H1 (cell line): Measurements from ENCODE around the gene HS6ST2. TPM values are rescaled to one million over a fixed set of nuclear protein-coding genes. Genes with fewer than 3 reads are reported as not detected.

Source experiments
- CTCF ChIA-PET: fragments of 300-600 bp; sonication (Branson Sonifier 250); formaldehyde crosslinking; loops from one replicate; lab custom pipeline; 2021; ENCODE audit not compliant: partially characterized antibody; lab: Charles Lee
- POLR2A ChIA-PET: fragments of 300-600 bp; sonication (Branson Sonifier 250); formaldehyde crosslinking; loops from one replicate; lab custom pipeline; 2021; ENCODE audit warnings: inconsistent platforms; ENCODE audit not compliant: partially characterized antibody; lab: Charles Lee
- DNase-seq, 2 experiments: peaks; one replicate each; pipeline versions ENCODE4 v3.0.0 to v3.0.0-alpha.2; 2010 to 2022; ENCODE audit warnings: low spot score in 2 of 2, low read depth in 1 of 2, mixed read lengths in 1 of 2
- FAIRE-seq: peaks from 2 replicates; lab custom pipeline; 2011; peaks lifted over from hg19 to GRCh38; lab: Jason Lieb, UNC
- H2AFZ ChIP-seq: 2 replicates; pipeline ENCODE4 v1.8.1; 2012; ENCODE audit warnings: low read length, inconsistent platforms
- H2AK5ac ChIP-seq: 2 replicates; pipeline ENCODE4 v1.6.1; 2013; ENCODE audit warnings: low read depth, low read length
- H2BK120ac ChIP-seq: replicated peaks from 2 replicates; pipeline ENCODE3; 2013; ENCODE audit warnings: low read depth, low read length, inconsistent platforms
- H2BK12ac ChIP-seq: 2 replicates; pipeline ENCODE4 v1.6.1; 2013; ENCODE audit warnings: low read depth, low read length
- H2BK15ac ChIP-seq: 2 replicates; pipeline ENCODE4 v1.6.1; 2013; ENCODE audit warnings: low read length
- H2BK20ac ChIP-seq: 2 replicates; pipeline ENCODE4 v1.6.1; 2013; ENCODE audit warnings: low read length
- H2BK5ac ChIP-seq: 2 replicates; pipeline ENCODE4 v1.6.1; 2013; ENCODE audit warnings: low read depth, low read length
- H3K14ac ChIP-seq: 2 replicates; pipeline ENCODE4 v1.6.1; 2013; ENCODE audit warnings: inconsistent platforms; ENCODE audit not compliant: insufficient read length
- H3K18ac ChIP-seq: 2 replicates; pipeline ENCODE4 v1.6.1; 2013; ENCODE audit warnings: low read length; ENCODE audit errors: extremely low read depth
- H3K23ac ChIP-seq: 2 replicates; pipeline ENCODE4 v1.6.1; 2013; ENCODE audit warnings: inconsistent platforms; ENCODE audit not compliant: insufficient read length
- H3K23me2 ChIP-seq: 2 replicates; pipeline ENCODE4 v1.6.1; 2013; ENCODE audit warnings: low read depth, low read length
- H3K27ac ChIP-seq: 2 replicates; pipeline ENCODE4 v1.6.1; 2011; ENCODE audit warnings: low read depth, low read length, inconsistent platforms
- H3K27me3 ChIP-seq, 4 experiments: replicated peaks in 1 of 4; 1 replicate in 1 of 4; 2 replicates in 3 of 4; pipeline versions ENCODE4 v1.6.1 to v1.8.1; 2011 to 2013; ENCODE audit warnings: low read length in 3 of 4, mild to moderate bottlenecking in 3 of 4, inconsistent platforms in 2 of 4, mixed read lengths in 2 of 4, moderate library complexity in 1 of 4; ENCODE audit not compliant: control insufficient read depth in 3 of 4, insufficient read depth in 3 of 4; ENCODE audit errors: extremely low read depth in 1 of 4
- H3K36me3 ChIP-seq, 4 experiments: 2 replicates each; pipeline versions ENCODE4 v1.6.1 to v1.8.1; 2011 to 2013; ENCODE audit warnings: mild to moderate bottlenecking in 4 of 4, low read length in 3 of 4, moderate library complexity in 2 of 4, control low read depth in 1 of 4, inconsistent platforms in 1 of 4; ENCODE audit not compliant: insufficient read depth in 4 of 4, control insufficient read depth in 2 of 4
- H3K4ac ChIP-seq: replicated peaks from 2 replicates; pipeline ENCODE3; 2013; ENCODE audit warnings: low read length, low read depth, mixed read lengths, inconsistent platforms; ENCODE audit not compliant: insufficient read length
- H3K4me1 ChIP-seq, 4 experiments: replicated peaks in 1 of 4; 1 replicate in 1 of 4; 2 replicates in 3 of 4; pipeline versions ENCODE4 v1.6.1 to v1.8.1; 2011 to 2013; ENCODE audit warnings: low read length in 3 of 4, inconsistent platforms in 2 of 4, mixed read lengths in 1 of 4; ENCODE audit not compliant: insufficient read depth in 4 of 4, control insufficient read depth in 3 of 4
- H3K4me2 ChIP-seq, 2 experiments: 2 replicates each; pipeline versions ENCODE4 v1.6.1 to v1.8.1; 2011 to 2013; ENCODE audit warnings: low read depth in 2 of 2, low read length in 2 of 2, control low read depth in 1 of 2, inconsistent platforms in 1 of 2, mild to moderate bottlenecking in 1 of 2; ENCODE audit not compliant: insufficient read depth in 1 of 2
- H3K4me3 ChIP-seq, 4 experiments: fragments of 200-600, 300-600 bp in 1 of 4; sonication (generic), shearing (Covaris generic), sonication (Bioruptor Twin) in 1 of 4; 2 replicates each; pipeline versions ENCODE4 v1.5.1 to v1.8.1; 2011 to 2016; ENCODE audit warnings: low read length in 4 of 4, low read depth in 3 of 4, control low read depth in 2 of 4, inconsistent platforms in 2 of 4, mild to moderate bottlenecking in 2 of 4, mixed read lengths in 1 of 4, moderate library complexity in 1 of 4; ENCODE audit not compliant: insufficient read depth in 2 of 4; ENCODE audit errors: extremely low read depth in 1 of 4
- H3K56ac ChIP-seq: replicated peaks from 2 replicates; pipeline ENCODE3; 2013; ENCODE audit warnings: low read depth, mild to moderate bottlenecking, mixed read lengths, low read length, inconsistent platforms; ENCODE audit not compliant: insufficient read length
- H3K79me1 ChIP-seq: 2 replicates; pipeline ENCODE4 v1.6.1; 2013; ENCODE audit warnings: low read depth, low read length, control low read depth
- H3K79me2 ChIP-seq, 2 experiments: 2 replicates each; pipeline versions ENCODE4 v1.6.1 to v1.8.1; 2012 to 2013; ENCODE audit warnings: low read length in 2 of 2, mild to moderate bottlenecking in 2 of 2, inconsistent platforms in 1 of 2; ENCODE audit not compliant: insufficient read depth in 2 of 2, control insufficient read depth in 1 of 2
- H3K9ac ChIP-seq, 4 experiments: replicated peaks in 1 of 4; 1 replicate in 1 of 4; 2 replicates in 3 of 4; pipeline versions ENCODE4 v1.6.1 to v1.8.1; 2011 to 2013; ENCODE audit warnings: low read depth in 3 of 4, low read length in 3 of 4, control low read depth in 2 of 4, mild to moderate bottlenecking in 2 of 4, moderate library complexity in 2 of 4, inconsistent platforms in 1 of 4; ENCODE audit errors: extremely low read depth in 1 of 4
- H3K9me3 ChIP-seq, 2 experiments: 2 replicates each; pipeline versions ENCODE4 v1.6.1 to v1.8.1; 2012 to 2013; ENCODE audit warnings: mild to moderate bottlenecking in 2 of 2, moderate library complexity in 2 of 2, control low read depth in 1 of 2, inconsistent platforms in 1 of 2, low read depth in 1 of 2, low read length in 1 of 2, mixed read lengths in 1 of 2; ENCODE audit not compliant: insufficient read depth in 2 of 2
- H4K20me1 ChIP-seq, 2 experiments: replicated peaks in 1 of 2; 2 replicates each; pipeline versions ENCODE3 to v1.8.1; 2011 to 2013; ENCODE audit warnings: inconsistent platforms in 2 of 2, low read length in 2 of 2, mild to moderate bottlenecking in 1 of 2; ENCODE audit not compliant: insufficient read depth in 2 of 2, control insufficient read depth in 1 of 2
- H4K5ac ChIP-seq: 2 replicates; pipeline ENCODE4 v1.6.1; 2013; ENCODE audit warnings: low read length, low read depth, mixed read lengths, inconsistent platforms; ENCODE audit not compliant: insufficient read length
- H4K8ac ChIP-seq: 2 replicates; pipeline ENCODE4 v1.8.0; 2013; ENCODE audit warnings: mild to moderate bottlenecking, moderate library complexity, low read length, inconsistent platforms; ENCODE audit not compliant: insufficient read depth; ENCODE audit errors: extremely low read depth
- H4K91ac ChIP-seq: replicated peaks from 2 replicates; pipeline ENCODE3; 2013; ENCODE audit warnings: low read length, mixed read lengths, inconsistent platforms; ENCODE audit not compliant: insufficient read length
- BCL11A ChIP-seq, 2 experiments: IDR thresholded peaks; one replicate each; pipeline ENCODE4 v1.6.1; 2011; ENCODE audit warnings: low read depth in 2 of 2, low read length in 2 of 2, mild to moderate bottlenecking in 2 of 2
- BRCA1 ChIP-seq: IDR thresholded peaks from 2 replicates; pipeline ENCODE4 v1.6.1; 2012; ENCODE audit warnings: low read depth, low read length, improper control_type of control experiment
- CBX5 ChIP-seq: fragments of 300-800, 300-1000 bp; sonication (generic); IDR thresholded peaks from 2 replicates; pipeline ENCODE4 v1.7.1; 2016; ENCODE audit warnings: antibody characterized with exemption, low read length, low read depth
- CREB1 ChIP-seq: IDR thresholded peaks from 2 replicates; pipeline ENCODE4 v1.6.1; 2012; ENCODE audit warnings: inconsistent platforms
- EGR1 ChIP-seq: IDR thresholded peaks from 2 replicates; pipeline ENCODE4 v1.6.1; 2011; ENCODE audit warnings: low read depth, low read length, borderline replicate concordance
- EP300 ChIP-seq, 2 experiments: IDR thresholded peaks; 1 replicate in 1 of 2; 2 replicates in 1 of 2; pipeline ENCODE4 v1.6.1; 2011 to 2012; ENCODE audit warnings: low read depth in 2 of 2, low read length in 2 of 2, mild to moderate bottlenecking in 2 of 2, borderline replicate concordance in 1 of 2, inconsistent platforms in 1 of 2, moderate library complexity in 1 of 2
- KDM1A ChIP-seq: fragments of 200-600, 300-600 bp; sonication (generic); IDR thresholded peaks from 2 replicates; pipeline ENCODE4 v1.7.1; 2016; ENCODE audit warnings: mild to moderate bottlenecking, low read length, borderline replicate concordance
- POLR2A ChIP-seq, 2 experiments: IDR thresholded peaks; 1 replicate in 1 of 2; 2 replicates in 1 of 2; pipeline ENCODE4 v1.6.1; 2011; ENCODE audit warnings: low read depth in 2 of 2, low read length in 2 of 2, mild to moderate bottlenecking in 2 of 2; ENCODE audit errors: control extremely low read depth in 1 of 2
- SIRT6 ChIP-seq: IDR thresholded peaks from one replicate; pipeline ENCODE4 v1.7.1; 2012; ENCODE audit warnings: low read length, inconsistent platforms
- SP1 ChIP-seq: IDR thresholded peaks from 2 replicates; pipeline ENCODE4 v1.6.1; 2011; ENCODE audit warnings: low read depth, low read length
- WGBS, 2 experiments: shearing (Covaris generic) in 1 of 2; methylation state at CpG; one replicate each; pipeline versions ENCODE4 v1.1.6 to v1.1.7; 2013 to 2015; ENCODE audit warnings: low lambda C conversion rate in 2 of 2, mixed read lengths in 2 of 2, inconsistent platforms in 1 of 2, low coverage in 1 of 2, missing lambda C conversion rate in 1 of 2; ENCODE audit not compliant: insufficient replicate concordance in 2 of 2, insufficient coverage in 1 of 2, insufficient read length in 1 of 2; ENCODE audit errors: extremely low coverage in 1 of 2, missing lambda C conversion rate in 1 of 2; 5-methylcytosine and 5-hydroxymethylcytosine counted together
- polyA plus RNA-seq, 7 experiments: library from polyadenylated mRNA; depleted of rRNA in 3 of 7; stranded (reverse) in 5 of 7; unstranded in 2 of 7; fragments of >200 nt in 5 of 7; fragments of 200-250 nt in 2 of 7; gene quantifications; 1 replicate in 5 of 7; 2 replicates in 1 of 7; 4 replicates in 1 of 7; pipeline versions ENCODE4 v1.2.1 to v1.2.3, GENCODE V29; 2011 to 2013; ENCODE audit warnings: missing spikeins in 2 of 7, mixed read lengths in 2 of 7
- total RNA-seq: library from RNA; stranded (reverse); fragmentation: NEBNext Ultra II Directional; extraction: Animal tissue kit (Norgen Biotek cat#: 25700); gene quantifications from 2 replicates; pipeline ENCODE4 v1.2.1, GENCODE V29; 2021

HS6ST2 gene
- total and polyA plus RNA-seq, 2 of the 8 experiments (the other 6 are each of a cell fraction or from before 2014, with no cell fraction given): 3.9 TPM

DNA sequence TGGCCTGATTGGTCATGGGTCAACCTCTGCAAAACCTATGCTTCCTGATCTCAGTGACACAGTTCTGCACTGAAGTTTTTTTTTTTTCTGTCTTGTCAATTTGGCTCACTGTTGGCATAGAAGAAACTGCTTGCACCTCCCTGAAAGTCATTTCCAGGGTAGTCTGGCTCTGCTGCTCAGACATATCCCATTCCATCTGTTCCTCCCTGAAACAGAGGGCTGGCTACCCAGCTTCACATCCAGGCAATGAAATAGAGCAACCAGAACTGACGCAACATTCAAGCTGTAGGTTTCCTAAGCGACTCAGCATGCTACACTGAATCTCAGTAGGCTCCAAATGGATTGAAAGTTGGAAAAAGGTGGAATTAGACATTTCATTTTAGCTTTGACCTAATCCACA lies 292.8 kb downstream of the HS6ST2 start:
- Histone ChIP-seq H4K20me1 (peaks cover 0 to 2% of the 10 kb centered on the region in 2 experiments), H3K4me3 (no peak overlapping the region), H4K8ac (no peak overlapping the region), H2BK12ac (no peak overlapping the region), H3K27me3 (peaks cover 2 to 12% (median 8%) of the 10 kb centered on the region in 4 experiments), H3K14ac (no peak overlapping the region), H3K9ac (no peak overlapping the region), H2AK5ac (no peak overlapping the region), H2BK15ac (no peak overlapping the region), H4K91ac (no peak overlapping the region), H3K79me2 (no peaks in the 10 kb centered on the region), H3K18ac (no peak overlapping the region), H3K27ac (no peak overlapping the region), H3K4me2 (no peak overlapping the region), H3K23ac (no peak overlapping the region), H3K23me2 (no peaks in the 10 kb centered on the region), H2BK20ac (no peak overlapping the region), H2AFZ (no peak overlapping the region), H3K56ac (no peak overlapping the region), H3K9me3 (no peaks in the 10 kb centered on the region), H4K5ac (no peak overlapping the region), H2BK120ac (no peak overlapping the region), H2BK5ac (no peak overlapping the region), H3K36me3 (no peaks in the 10 kb centered on the region), H3K4ac (no peak overlapping the region), H3K4me1 (peaks cover 0 to under 1% (median 0%) of the 10 kb centered on the region in 4 experiments; a peak in 2 of 7 replicates), H3K79me1 (no peaks in the 10 kb centered on the region)
- WGBS, 2 experiments: 80% methylated on average over 2 of the region's 2 CpGs; no CpG with 5 or more reads in 1 of the 2 experiments
- FAIRE-seq (no peak), DNase-seq (no peak)
- ChIA-PET POLR2A (no interaction called here), CTCF (interaction anchor here (0.8 to 1.0 kb wide), 2 partner anchors 283 to 439 kb away, joined by 3 read pairs; no protein-coding TSS in a partner anchor)
- TF ChIP-seq EGR1 (no peak), SP1 (no peak), BRCA1 (no peak), CREB1 (no peak), CBX5 (no peak), BCL11A (IDR thresholded peaks at IDR 0.05; ENCODE audit: low read depth in 2 of 2, low read length in 2 of 2) (no peak), EP300 (IDR thresholded peaks at IDR 0.05; ENCODE audit: borderline replicate concordance in 1 of 2, low read depth in 2 of 2, low read length in 2 of 2) (no peak), SIRT6 (no peak), KDM1A (no peak), POLR2A (IDR thresholded peaks at IDR 0.05; ENCODE audit: control extremely low read depth in 1 of 2, low read depth in 2 of 2, low read length in 2 of 2) (no peak)
